Measurements from ENCODE around the gene C4orf51. TPM values are rescaled to one million over a fixed set of nuclear protein-coding genes. Genes with fewer than 3 reads are reported as not detected.
A peak's percentile ranks its signal among the peaks of the same experiment; 100 is the strongest.

C4orf51 gene
- total and polyA plus RNA-seq, 2 of the 13 experiments (the other 11 are each of a cell fraction or from before 2014, with no cell fraction given): not detected

DNA sequence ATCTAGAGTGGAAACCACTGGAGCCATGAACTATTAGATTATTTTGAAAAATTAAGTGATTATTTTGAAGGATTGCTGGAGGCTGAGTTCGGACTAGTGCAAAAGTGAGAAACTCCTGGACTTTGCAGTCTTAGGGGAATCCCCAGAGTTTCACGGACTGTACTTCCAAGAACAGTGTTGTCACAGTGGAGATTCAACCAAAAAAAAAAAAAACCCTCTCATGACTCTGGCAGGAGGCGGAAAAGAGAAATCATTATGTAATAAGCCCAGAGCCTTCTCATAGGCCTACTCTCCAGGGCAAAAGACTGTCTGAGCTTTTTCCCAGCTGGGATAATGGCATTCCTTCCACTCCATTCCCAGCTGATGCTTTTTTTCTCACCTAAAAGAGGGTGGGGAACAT is 16.8 kb upstream of the C4orf51 start:
- Histone ChIP-seq H3K4me3 (replicated peaks in 1 of 3; ENCODE audit: insufficient read depth in 1 of 3, low read depth in 2 of 3, low read length in 3 of 3) (no peak overlapping the region), H3K9ac (ENCODE audit: insufficient read depth, low read depth, low read length) (no peak overlapping the region), H3K27me3 (ENCODE audit: control insufficient read depth in 1 of 2, insufficient read depth in 2 of 2, low read length in 2 of 2) (no peaks in the 10 kb centered on the region), H3K27ac (ENCODE audit: extremely low read length, insufficient read depth, low read length) (no peak overlapping the region), H3K4me2 (ENCODE audit: low read depth, low read length) (no peak overlapping the region), H3K36me3 (replicated peaks in 1 of 2; ENCODE audit: control insufficient read depth in 1 of 2, insufficient read depth in 2 of 2, low read length in 2 of 2) (no peaks in the 10 kb centered on the region), H2AFZ (ENCODE audit: low read length) (no peak overlapping the region), H3K9me3 (ENCODE audit: low read length) (no peaks in the 10 kb centered on the region), H3K4me1 (ENCODE audit: insufficient read depth, low read length) (no peaks in the 10 kb centered on the region), H3K79me2 (ENCODE audit: insufficient read depth, low read length) (no peaks in the 10 kb centered on the region), H4K20me1 (ENCODE audit: insufficient read depth, low read length) (no peaks in the 10 kb centered on the region)
- TF ChIP-seq BCL6 (CRISPR knock-in tag; IDR thresholded peaks at IDR 0.05): peak; percentile 27; the same call in 1 of the 2 replicates
- TF ChIP-seq, protein P1, sequence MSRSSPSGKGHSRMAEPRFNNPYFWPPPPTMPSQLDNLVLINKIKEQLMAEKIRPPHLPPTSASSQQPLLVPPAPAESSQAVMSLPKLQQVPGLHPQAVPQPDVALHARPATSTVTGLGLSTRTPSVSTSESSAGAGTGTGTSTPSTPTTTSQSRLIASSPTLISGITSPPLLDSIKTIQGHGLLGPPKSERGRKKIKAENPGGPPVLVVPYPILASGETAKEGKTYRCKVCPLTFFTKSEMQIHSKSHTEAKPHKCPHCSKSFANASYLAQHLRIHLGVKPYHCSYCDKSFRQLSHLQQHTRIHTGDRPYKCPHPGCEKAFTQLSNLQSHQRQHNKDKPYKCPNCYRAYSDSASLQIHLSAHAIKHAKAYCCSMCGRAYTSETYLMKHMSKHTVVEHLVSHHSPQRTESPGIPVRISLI (CRISPR knock-in tag; IDR thresholded peaks at IDR 0.05; ENCODE audit: borderline replicate concordance): peak; percentile 23; the same call in 1 of the 2 replicates
- no peak for TF ChIP-seq AKAP8 (CRISPR knock-in tag; IDR thresholded peaks at IDR 0.05)
- FAIRE-seq: no peak
- ChIA-PET POLR2A (no interaction called here), CTCF (ENCODE audit: low intra/inter-chr PET ratio, low total read pairs) (no interaction called here)
- DNase-seq (ENCODE audit: low spot score): no peak
- in situ Hi-C loops (cut with HindIII; ENCODE audit: extremely low pct_ligation_motif_present, low pct_unique_long_range_greater_than_20kb): no loop called here
- ATAC-seq: no peak; the same call in 2 of the 3 replicates
- intact Hi-C loops (cut with micrococcal nuclease; ENCODE audit: unreplicated experiment): no loop called here
- 19% methylated on average over 3 of the region's 3 CpGs for WGBS (ENCODE audit: low lambda C conversion rate)
- BruUV-seq (replicated peaks): no TSS peak

DNA sequence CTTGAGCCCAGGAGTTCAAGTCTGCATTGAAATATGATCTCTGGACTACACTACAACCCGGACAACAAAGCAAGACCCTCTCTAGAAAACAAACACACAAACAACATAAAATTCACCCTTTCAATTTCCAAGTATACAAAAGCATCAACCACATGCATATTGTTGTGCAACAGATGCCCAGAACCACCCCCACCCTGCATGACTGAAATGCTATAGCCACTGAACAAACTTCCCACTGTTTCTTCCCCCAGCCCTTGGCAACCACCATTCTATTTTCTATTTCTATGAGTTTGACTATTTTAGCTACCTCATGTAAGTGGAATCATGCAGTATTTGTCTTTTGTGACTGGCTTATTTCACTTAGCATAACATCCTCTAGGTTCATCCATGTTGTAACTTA is 14.2 kb upstream of the C4orf51 start:
- no peak overlapping the region for H3K4me3 ChIP-seq (replicated peaks in 1 of 3; ENCODE audit: insufficient read depth in 1 of 3, low read depth in 2 of 3, low read length in 3 of 3)
- no peaks in the 10 kb centered on the region for H3K9me3 ChIP-seq (ENCODE audit: low read length)
- ChIA-PET CTCF (ENCODE audit: low intra/inter-chr PET ratio, low total read pairs) (no interaction called here), POLR2A (no interaction called here)
- in situ Hi-C loops (cut with HindIII; ENCODE audit: extremely low pct_ligation_motif_present, low pct_unique_long_range_greater_than_20kb) (no loop called here), intact Hi-C loops (cut with micrococcal nuclease; ENCODE audit: unreplicated experiment) (no loop called here)
- no peak for ATAC-seq
- no peaks in the 10 kb centered on the region for H3K4me1 ChIP-seq (ENCODE audit: insufficient read depth, low read length)
- no peaks in the 10 kb centered on the region for H3K36me3 ChIP-seq (replicated peaks in 1 of 2; ENCODE audit: control insufficient read depth in 1 of 2, insufficient read depth in 2 of 2, low read length in 2 of 2)
- no peak for FAIRE-seq
- H3K9ac ChIP-seq (ENCODE audit: insufficient read depth, low read depth, low read length): no peak overlapping the region
- H3K79me2 ChIP-seq (ENCODE audit: insufficient read depth, low read length): no peaks in the 10 kb centered on the region
- no peak overlapping the region for H2AFZ ChIP-seq (ENCODE audit: low read length)
- H4K20me1 ChIP-seq (ENCODE audit: insufficient read depth, low read length): no peaks in the 10 kb centered on the region
- DNase-seq (ENCODE audit: low spot score): no peak
- no TSS peak for BruUV-seq (replicated peaks)
- no peaks in the 10 kb centered on the region for H3K27me3 ChIP-seq (ENCODE audit: control insufficient read depth in 1 of 2, insufficient read depth in 2 of 2, low read length in 2 of 2)
- 36% methylated on average over 1 of the region's 1 CpG for WGBS (ENCODE audit: low lambda C conversion rate)
- no peak overlapping the region for H3K27ac ChIP-seq (ENCODE audit: extremely low read length, insufficient read depth, low read length)
- H3K4me2 ChIP-seq (ENCODE audit: low read depth, low read length): no peak overlapping the region
- no peak for TF ChIP-seq ZNF75D (CRISPR knock-in tag; IDR thresholded peaks at IDR 0.05; ENCODE audit: borderline replicate concordance)
- TF ChIP-seq, protein P2, sequence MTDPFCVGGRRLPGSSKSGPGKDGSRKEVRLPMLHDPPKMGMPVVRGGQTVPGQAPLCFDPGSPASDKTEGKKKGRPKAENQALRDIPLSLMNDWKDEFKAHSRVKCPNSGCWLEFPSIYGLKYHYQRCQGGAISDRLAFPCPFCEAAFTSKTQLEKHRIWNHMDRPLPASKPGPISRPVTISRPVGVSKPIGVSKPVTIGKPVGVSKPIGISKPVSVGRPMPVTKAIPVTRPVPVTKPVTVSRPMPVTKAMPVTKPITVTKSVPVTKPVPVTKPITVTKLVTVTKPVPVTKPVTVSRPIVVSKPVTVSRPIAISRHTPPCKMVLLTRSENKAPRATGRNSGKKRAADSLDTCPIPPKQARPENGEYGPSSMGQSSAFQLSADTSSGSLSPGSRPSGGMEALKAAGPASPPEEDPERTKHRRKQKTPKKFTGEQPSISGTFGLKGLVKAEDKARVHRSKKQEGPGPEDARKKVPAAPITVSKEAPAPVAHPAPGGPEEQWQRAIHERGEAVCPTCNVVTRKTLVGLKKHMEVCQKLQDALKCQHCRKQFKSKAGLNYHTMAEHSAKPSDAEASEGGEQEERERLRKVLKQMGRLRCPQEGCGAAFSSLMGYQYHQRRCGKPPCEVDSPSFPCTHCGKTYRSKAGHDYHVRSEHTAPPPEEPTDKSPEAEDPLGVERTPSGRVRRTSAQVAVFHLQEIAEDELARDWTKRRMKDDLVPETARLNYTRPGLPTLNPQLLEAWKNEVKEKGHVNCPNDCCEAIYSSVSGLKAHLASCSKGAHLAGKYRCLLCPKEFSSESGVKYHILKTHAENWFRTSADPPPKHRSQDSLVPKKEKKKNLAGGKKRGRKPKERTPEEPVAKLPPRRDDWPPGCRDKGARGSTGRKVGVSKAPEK (CRISPR knock-in tag; IDR thresholded peaks at IDR 0.05; ENCODE audit: borderline replicate concordance): no peak
- TF ChIP-seq ZNF747 (CRISPR knock-in tag; IDR thresholded peaks at IDR 0.05; ENCODE audit: borderline replicate concordance): no peak
- no peak for TF ChIP-seq ZNF44 (CRISPR knock-in tag; IDR thresholded peaks at IDR 0.05)
- no peak for TF ChIP-seq JUNB (CRISPR knock-in tag; IDR thresholded peaks at IDR 0.05; ENCODE audit: borderline replicate concordance)
- TF ChIP-seq BCL6 (CRISPR knock-in tag; IDR thresholded peaks at IDR 0.05): no peak
- TF ChIP-seq ZNF629 (CRISPR knock-in tag; conservative IDR thresholded peaks at IDR 0.05): no peak
- no peak for TF ChIP-seq HDAC6 (IDR thresholded peaks at IDR 0.05; ENCODE audit: low read depth, low read length)
- TF ChIP-seq ZNF331 (CRISPR knock-in tag; IDR thresholded peaks at IDR 0.05): no peak
- TF ChIP-seq ZBTB42 (CRISPR knock-in tag; IDR thresholded peaks at IDR 0.05): no peak
- no peak for TF ChIP-seq NR2F1 (CRISPR knock-in tag; IDR thresholded peaks at IDR 0.05)
- no peak for TF ChIP-seq ZNF343 (CRISPR knock-in tag; IDR thresholded peaks at IDR 0.05)
- no peak for TF ChIP-seq ZNF652 (CRISPR knock-in tag; IDR thresholded peaks at IDR 0.05; ENCODE audit: borderline replicate concordance, low read depth)
- TF ChIP-seq HNRNPUL1 (IDR thresholded peaks at IDR 0.05; ENCODE audit: low read depth, low read length): no peak
- no peak for TF ChIP-seq KMT2B (CRISPR knock-in tag; IDR thresholded peaks at IDR 0.05)

All from HepG2 (cell line).